Measurements from ENCODE around the gene ADGRG1. TPM values are rescaled to one million over a fixed set of nuclear protein-coding genes. Genes with fewer than 3 reads are reported as not detected.

ADGRG1 gene
- total RNA-seq, 1 experiment from 2014 or later: 13.1 TPM

- intact Hi-C loops (cut with micrococcal nuclease; ENCODE audit: unreplicated experiment): no loop called here
- ChIA-PET POLR2A (no interaction called here), CTCF (no interaction called here)
- DNase-seq (ENCODE audit: low read depth, low spot score): no peak
- no peak for ATAC-seq
- Histone ChIP-seq H3K4me3 (ENCODE audit: low read depth in 2 of 2, low read length in 2 of 2) (no peak overlapping the region), H3K36me3 (ENCODE audit: control insufficient read depth, insufficient read depth, low read length) (no peaks in the 10 kb centered on the region), H3K4me1 (ENCODE audit: control insufficient read depth, insufficient read depth, low read length) (peaks cover 4% of the 10 kb centered on the region), H3K9me3 (ENCODE audit: control insufficient read depth, insufficient read depth, low read depth, low read length) (no peaks in the 10 kb centered on the region), H3K27ac (ENCODE audit: low read length) (no peak overlapping the region), H3K27me3 (ENCODE audit: control insufficient read depth, insufficient read depth, low read length) (no peaks in the 10 kb centered on the region)
- in situ Hi-C loops (cut with HindIII; ENCODE audit: low pct_unique_long_range_greater_than_20kb, low sequenced_read_pairs): no loop called here
- BruUV-seq (replicated peaks): no TSS peak
- TF ChIP-seq, protein P1, sequence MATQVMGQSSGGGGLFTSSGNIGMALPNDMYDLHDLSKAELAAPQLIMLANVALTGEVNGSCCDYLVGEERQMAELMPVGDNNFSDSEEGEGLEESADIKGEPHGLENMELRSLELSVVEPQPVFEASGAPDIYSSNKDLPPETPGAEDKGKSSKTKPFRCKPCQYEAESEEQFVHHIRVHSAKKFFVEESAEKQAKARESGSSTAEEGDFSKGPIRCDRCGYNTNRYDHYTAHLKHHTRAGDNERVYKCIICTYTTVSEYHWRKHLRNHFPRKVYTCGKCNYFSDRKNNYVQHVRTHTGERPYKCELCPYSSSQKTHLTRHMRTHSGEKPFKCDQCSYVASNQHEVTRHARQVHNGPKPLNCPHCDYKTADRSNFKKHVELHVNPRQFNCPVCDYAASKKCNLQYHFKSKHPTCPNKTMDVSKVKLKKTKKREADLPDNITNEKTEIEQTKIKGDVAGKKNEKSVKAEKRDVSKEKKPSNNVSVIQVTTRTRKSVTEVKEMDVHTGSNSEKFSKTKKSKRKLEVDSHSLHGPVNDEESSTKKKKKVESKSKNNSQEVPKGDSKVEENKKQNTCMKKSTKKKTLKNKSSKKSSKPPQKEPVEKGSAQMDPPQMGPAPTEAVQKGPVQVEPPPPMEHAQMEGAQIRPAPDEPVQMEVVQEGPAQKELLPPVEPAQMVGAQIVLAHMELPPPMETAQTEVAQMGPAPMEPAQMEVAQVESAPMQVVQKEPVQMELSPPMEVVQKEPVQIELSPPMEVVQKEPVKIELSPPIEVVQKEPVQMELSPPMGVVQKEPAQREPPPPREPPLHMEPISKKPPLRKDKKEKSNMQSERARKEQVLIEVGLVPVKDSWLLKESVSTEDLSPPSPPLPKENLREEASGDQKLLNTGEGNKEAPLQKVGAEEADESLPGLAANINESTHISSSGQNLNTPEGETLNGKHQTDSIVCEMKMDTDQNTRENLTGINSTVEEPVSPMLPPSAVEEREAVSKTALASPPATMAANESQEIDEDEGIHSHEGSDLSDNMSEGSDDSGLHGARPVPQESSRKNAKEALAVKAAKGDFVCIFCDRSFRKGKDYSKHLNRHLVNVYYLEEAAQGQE (IDR thresholded peaks at IDR 0.05; ENCODE audit: insufficient read depth in 1 of 2, low read depth in 2 of 2, low read length in 1 of 2): no peak
- TF ChIP-seq CTCF (IDR thresholded peaks at IDR 0.05) (no peak), POLR2AphosphoS5 (IDR thresholded peaks at IDR 0.05; ENCODE audit: low read depth, low read length) (no peak), TCF7L2 (IDR thresholded peaks at IDR 0.05; ENCODE audit: low read depth, low read length) (no peak), SIN3A (IDR thresholded peaks at IDR 0.05; ENCODE audit: borderline replicate concordance, insufficient read depth, low read depth, low read length) (no peak)
These were observed 10.8 kb upstream of the ADGRG1 start for GRCh38 chr16:57617604-57618111.

- Histone ChIP-seq H3K27me3 (ENCODE audit: control insufficient read depth, insufficient read depth, low read length) (no peaks in the 10 kb centered on the region), H3K4me1 (ENCODE audit: control insufficient read depth, insufficient read depth, low read length) (peaks cover 13% of the 10 kb centered on the region), H3K9me3 (ENCODE audit: control insufficient read depth, insufficient read depth, low read depth, low read length) (no peaks in the 10 kb centered on the region), H3K27ac (ENCODE audit: low read length) (no peak overlapping the region), H3K36me3 (ENCODE audit: control insufficient read depth, insufficient read depth, low read length) (no peaks in the 10 kb centered on the region), H3K4me3 (ENCODE audit: low read depth in 2 of 2, low read length in 2 of 2) (no peak overlapping the region)
- no TSS peak for BruUV-seq (replicated peaks)
- CTCF ChIA-PET: no interaction called here
- TF ChIP-seq SIN3A (IDR thresholded peaks at IDR 0.05; ENCODE audit: borderline replicate concordance, insufficient read depth, low read depth, low read length) (no peak), POLR2AphosphoS5 (IDR thresholded peaks at IDR 0.05; ENCODE audit: low read depth, low read length) (no peak), TCF7L2 (IDR thresholded peaks at IDR 0.05; ENCODE audit: low read depth, low read length) (no peak), CTCF (IDR thresholded peaks at IDR 0.05) (no peak)
- TF ChIP-seq, protein P1 (IDR thresholded peaks at IDR 0.05; ENCODE audit: insufficient read depth in 1 of 2, low read depth in 2 of 2, low read length in 1 of 2): no peak
- ATAC-seq (no peak), DNase-seq (ENCODE audit: low read depth, low spot score) (no peak)
- in situ Hi-C loops (cut with HindIII; ENCODE audit: low pct_unique_long_range_greater_than_20kb, low sequenced_read_pairs): no loop called here
- POLR2A ChIA-PET: no interaction called here
- intact Hi-C loops (cut with micrococcal nuclease; ENCODE audit: unreplicated experiment): no loop called here
These were observed 9.9 kb upstream of the ADGRG1 start for GRCh38 chr16:57618296-57619132.
